Stomach (tissue), 4 donors: Measurements from ENCODE around the gene TP53BP2.
"Not testable (repeated sequence)": the region's sequence is repeated elsewhere in the genome, so short reads cannot be mapped to it uniquely, and the experiment has no call there.

ENCODE experiments used
- EP300 ChIP-seq: sonication (generic); formaldehyde crosslinking; IDR thresholded peaks from one replicate; pipeline ENCODE4 v1.6.1; 2017; ENCODE audit warnings: antibody characterized with exemption
- POLR2A ChIP-seq, 4 donors: fragments of 450-650 bp; IDR thresholded peaks; one replicate each; pipeline ENCODE4 v1.6.1; 2016; ENCODE audit warnings: antibody characterized with exemption in 4 of 4, control low read depth in 2 of 4, mild to moderate bottlenecking in 1 of 4, moderate library complexity in 1 of 4
- POLR2AphosphoS5 ChIP-seq, 3 donors: sonication (generic); formaldehyde crosslinking; IDR thresholded peaks; one replicate each; pipeline ENCODE4 v1.6.1; 2016; ENCODE audit warnings: antibody characterized with exemption in 3 of 3
- TF ChIP-seq, protein P1 (sequence below), 7 experiments: fragments of 450-650 bp in 4 of 7; fragments of 200-600 bp in 3 of 7; sonication (generic) in 3 of 7; IDR thresholded peaks; one replicate each; pipeline ENCODE4 v1.5.1; 2016 to 2019; ENCODE audit warnings: antibody characterized with exemption in 7 of 7, control low read depth in 2 of 7, mild to moderate bottlenecking in 1 of 7

DNA sequence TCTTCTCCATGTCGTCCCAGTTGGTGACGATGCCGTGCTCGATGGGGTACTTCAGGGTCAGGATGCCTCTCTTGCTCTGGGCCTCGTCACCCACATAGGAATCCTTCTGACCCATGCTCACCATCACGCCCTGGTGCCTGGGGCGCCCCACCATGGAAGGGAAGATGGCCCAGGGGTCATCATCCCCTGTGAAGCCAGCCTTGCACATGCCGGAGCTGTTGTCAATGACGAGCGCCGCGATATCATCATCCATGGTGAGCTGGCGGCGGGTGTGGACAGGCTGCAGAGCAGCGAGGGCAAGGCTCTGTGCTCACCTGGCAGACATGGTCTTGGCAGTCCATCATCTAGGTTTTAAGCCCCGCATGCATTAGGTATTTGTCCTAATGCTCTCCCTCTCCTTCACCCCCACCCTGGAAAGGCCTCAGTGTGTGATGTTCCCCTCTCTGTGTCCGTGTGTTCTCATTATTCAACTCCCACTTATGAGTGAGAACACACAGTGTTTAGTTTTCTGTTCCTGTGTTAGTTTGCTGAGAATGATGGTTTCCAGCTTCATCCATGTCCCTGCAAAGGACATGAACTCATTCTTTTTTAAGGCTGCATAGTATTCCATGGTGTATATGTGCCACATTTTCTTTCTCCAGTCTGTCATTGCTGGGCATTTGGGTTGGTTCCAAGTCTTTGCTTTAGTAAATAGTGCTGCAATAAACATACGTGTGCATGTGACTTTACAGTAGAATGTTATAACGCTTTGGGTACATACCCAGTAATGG, 19.0 kb upstream of the TP53BP2 start:
- not testable (repeated sequence) for TF ChIP-seq POLR2A (IDR thresholded peaks at IDR 0.05); POLR2AphosphoS5 (IDR thresholded peaks at IDR 0.05); EP300
- TF ChIP-seq, protein P1, sequence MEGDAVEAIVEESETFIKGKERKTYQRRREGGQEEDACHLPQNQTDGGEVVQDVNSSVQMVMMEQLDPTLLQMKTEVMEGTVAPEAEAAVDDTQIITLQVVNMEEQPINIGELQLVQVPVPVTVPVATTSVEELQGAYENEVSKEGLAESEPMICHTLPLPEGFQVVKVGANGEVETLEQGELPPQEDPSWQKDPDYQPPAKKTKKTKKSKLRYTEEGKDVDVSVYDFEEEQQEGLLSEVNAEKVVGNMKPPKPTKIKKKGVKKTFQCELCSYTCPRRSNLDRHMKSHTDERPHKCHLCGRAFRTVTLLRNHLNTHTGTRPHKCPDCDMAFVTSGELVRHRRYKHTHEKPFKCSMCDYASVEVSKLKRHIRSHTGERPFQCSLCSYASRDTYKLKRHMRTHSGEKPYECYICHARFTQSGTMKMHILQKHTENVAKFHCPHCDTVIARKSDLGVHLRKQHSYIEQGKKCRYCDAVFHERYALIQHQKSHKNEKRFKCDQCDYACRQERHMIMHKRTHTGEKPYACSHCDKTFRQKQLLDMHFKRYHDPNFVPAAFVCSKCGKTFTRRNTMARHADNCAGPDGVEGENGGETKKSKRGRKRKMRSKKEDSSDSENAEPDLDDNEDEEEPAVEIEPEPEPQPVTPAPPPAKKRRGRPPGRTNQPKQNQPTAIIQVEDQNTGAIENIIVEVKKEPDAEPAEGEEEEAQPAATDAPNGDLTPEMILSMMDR (IDR thresholded peaks at IDR 0.05) = not testable (repeated sequence)
